ENCODE measurements around the gene SORCS2.

The SORCS2 gene

DNA sequence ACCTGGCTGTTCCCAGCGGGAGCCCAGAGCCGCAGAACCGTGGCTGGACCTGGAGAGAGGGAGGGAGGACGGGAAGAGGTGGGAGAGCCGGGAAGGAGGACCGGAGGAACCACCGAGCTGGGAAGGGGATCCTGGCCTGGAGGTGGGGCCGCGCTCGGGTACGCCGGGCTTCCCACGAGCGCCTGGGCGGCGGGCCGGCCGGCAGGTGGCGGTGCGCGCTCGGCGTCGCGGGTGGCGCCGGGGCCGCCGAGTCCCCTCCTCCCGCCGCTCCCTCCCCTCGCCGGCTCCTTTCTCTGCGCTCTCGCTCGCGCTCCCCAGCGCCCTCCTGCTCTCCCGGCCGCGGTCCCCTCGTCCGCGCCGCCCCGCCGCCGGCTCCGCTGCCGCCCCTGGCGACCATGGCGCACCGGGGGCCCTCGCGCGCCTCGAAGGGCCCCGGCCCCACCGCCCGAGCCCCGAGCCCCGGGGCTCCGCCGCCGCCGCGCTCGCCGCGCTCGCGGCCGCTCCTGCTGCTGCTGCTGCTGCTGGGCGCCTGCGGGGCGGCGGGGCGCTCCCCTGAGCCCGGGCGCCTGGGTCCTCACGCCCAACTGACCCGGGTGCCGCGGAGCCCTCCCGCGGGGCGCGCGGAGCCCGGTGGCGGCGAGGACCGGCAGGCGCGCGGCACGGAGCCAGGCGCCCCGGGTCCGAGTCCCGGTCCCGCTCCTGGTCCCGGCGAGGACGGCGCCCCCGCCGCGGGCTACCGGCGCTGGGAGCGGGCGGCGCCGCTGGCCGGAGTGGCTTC lies at the start of gene SORCS2:
SORCS2 (plus strand) TSS at position 287 of the 778 bp plus-strand sequence.
- in situ Hi-C loops (cut with MboI; ENCODE audit: low sequenced_read_pairs) = no loop called here

- in situ Hi-C loops (cut with MboI; ENCODE audit: low sequenced_read_pairs) = no loop called here
Measured at GRCh38 chr4:7144374-7145290, 47.7 kb upstream of the SORCS2 start.

GRCh38 chr4:7145291-7145934 lies 46.9 kb upstream of the SORCS2 start:
- in situ Hi-C loops (cut with MboI; ENCODE audit: low sequenced_read_pairs) = no loop called here

DNA sequence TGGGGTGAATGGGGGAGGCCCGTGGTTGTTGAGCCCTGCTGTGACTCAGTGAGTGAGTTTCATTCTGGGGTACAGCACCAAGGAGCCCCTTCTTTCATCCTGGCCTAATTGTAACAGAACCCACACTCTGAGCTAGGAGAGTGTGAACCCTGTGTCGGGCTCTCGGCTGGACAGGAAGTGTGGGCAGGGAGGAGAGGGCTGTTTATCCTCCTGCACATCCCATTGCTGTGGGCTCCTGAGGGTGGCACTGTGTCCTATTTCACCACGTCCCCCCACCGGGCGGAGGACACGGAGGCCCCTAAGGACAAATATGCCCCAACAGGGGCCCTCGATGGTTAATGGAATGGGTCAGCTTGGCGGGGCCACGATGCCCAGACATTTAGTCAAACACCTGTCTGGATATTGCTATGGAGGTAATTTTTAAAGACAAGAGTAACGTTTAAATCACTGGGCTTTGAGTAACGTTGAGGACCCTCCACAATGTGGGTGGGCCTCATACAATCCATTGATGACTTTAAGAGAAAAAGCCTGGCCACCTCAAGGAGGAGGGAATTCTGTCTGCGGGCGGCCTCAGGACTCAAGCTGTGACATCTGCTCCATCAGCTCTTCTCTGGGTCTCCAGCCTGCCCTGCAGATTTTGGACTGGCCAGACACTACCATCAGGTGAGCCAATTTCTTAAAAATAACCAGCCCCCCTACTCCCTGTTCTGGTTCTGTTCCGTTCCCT lies 46.1 kb upstream of the SORCS2 start:
- in situ Hi-C loops (cut with MboI; ENCODE audit: low sequenced_read_pairs) = no loop called here

GRCh38 chr4:7146786-7147115 lies 45.6 kb upstream of the SORCS2 start:
- in situ Hi-C loops (cut with MboI; ENCODE audit: low sequenced_read_pairs) = no loop called here

GRCh38 chr4:7147261-7147660 lies 45.1 kb upstream of the SORCS2 start:
- in situ Hi-C loops (cut with MboI; ENCODE audit: low sequenced_read_pairs) = no loop called here

DNA sequence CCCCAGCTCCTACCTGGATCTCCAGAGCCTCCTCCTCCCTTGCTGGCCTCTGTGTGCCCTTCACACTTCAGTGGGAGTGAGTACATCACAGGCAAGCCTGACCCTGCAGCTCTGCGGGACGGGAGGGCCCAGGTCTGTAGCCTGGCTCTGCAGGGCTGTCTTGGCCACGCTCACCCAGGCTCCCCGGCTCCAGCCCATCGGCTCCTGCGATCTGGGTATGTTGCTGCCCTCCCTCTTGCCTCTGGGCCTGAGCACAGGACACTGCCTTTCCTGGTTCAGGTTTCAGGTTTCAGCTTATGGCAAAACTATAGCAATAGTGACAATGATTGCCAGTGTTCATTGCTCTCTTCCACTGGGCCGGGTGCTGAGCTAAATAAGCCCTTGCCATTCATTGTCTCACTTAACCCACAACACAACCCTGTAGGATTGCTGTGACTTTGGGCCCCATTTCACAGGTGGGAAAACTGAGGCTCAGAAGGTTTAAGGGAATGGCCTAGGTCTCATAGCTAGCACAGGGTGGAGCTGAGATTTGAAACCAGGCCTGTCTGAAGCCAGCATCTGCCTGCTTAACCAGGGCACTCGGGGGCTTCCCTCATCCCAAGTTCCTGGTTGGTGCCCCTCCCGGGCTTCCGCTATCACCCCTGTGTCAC lies 44.6 kb upstream of the SORCS2 start:
- in situ Hi-C loops (cut with MboI; ENCODE audit: low sequenced_read_pairs) = no loop called here

GRCh38 chr4:7148337-7148736 lies 44.0 kb upstream of the SORCS2 start:
- in situ Hi-C loops (cut with MboI; ENCODE audit: low sequenced_read_pairs) = no loop called here

DNA sequence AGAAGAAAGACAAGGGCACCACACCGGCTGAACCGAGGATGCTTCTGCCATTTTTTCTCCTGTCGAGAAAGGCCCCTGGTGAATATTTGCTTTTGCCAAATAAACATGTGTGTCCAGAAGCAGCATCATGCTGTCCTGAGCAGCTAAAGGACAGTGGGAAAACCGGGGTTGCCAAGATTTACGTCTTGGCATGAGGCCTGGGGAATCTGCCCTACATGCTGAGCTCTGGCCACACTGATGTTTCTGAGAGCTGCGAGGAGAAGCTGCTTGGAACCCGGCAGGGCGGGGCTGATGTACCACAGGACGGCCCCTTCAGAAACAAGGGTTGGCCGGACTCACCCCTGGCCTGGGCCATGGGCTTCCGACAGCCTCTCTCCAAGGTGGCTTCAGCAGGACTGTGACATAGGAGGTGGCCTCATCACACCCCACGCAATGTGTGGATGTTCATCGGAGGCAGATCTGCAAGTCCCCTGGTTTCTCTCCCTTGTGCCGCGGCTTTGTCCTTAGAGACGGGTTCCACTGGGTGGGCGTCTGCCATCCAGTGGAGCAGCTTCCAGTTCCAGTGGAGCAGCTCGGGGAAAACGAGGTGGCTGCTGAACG lies 42.2 kb upstream of the SORCS2 start:
- in situ Hi-C loops (cut with MboI; ENCODE audit: low sequenced_read_pairs) = no loop called here

- in situ Hi-C loops (cut with MboI; ENCODE audit: low sequenced_read_pairs) = no loop called here
Measured at GRCh38 chr4:7151668-7152227, 40.6 kb upstream of the SORCS2 start.

DNA sequence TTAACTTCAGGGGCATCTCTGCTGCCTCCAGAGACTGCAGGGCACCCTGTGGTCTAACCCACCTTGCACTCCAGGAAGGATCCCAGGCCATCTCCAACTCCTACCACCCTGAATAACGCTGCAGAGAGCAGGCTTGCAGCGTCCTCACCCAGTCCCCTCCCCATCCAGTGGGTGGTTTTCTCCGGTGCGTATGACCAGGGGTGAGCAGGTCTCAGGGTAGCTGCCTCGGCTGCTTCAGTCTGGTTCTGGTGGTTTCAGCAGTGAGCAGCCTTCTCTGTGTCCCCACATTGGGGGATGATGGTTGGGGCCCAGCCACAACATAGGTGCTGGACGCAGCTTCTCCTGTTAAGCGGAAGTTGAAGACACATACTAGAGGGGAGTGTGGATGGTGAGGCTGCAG lies 38.6 kb upstream of the SORCS2 start:
- in situ Hi-C loops (cut with MboI; ENCODE audit: low sequenced_read_pairs) = no loop called here

DNA sequence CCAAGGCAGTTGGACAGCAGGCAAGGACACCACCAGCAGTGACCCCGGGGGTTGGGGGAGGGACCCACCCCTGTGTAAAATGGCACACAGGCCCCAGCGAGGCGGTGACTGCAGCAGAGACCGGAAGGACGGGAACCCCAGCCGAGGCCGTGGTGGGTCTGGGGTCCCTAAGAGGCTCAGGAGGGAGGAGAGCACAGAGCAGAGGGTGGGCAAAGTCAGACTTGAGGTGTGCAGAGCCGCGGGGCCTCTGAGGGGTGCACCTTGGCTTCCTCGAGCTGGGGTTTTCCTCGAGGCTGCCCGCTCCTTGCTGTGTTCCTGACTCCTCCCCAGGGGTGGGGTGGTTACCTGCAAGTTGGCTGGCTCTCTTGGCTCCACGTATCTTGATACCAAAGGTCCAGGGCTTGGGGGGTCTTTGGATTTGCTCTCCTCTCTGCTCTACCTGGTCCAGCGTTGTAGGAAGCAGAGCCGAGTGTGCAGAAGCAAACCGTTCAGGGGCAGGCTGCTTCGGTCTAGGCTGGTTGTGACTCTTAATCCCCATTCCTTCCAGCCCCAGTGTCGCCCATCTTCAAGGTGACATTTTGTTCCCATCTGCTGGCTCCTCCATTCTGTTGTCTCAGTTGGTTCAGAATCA lies 37.9 kb upstream of the SORCS2 start:
- in situ Hi-C loops (cut with MboI; ENCODE audit: low sequenced_read_pairs) = no loop called here

GRCh38 chr4:7155590-7156071 lies 36.7 kb upstream of the SORCS2 start:
- in situ Hi-C loops (cut with MboI; ENCODE audit: low sequenced_read_pairs) = no loop called here

GRCh38 chr4:7156328-7156727 lies 36.0 kb upstream of the SORCS2 start:
- in situ Hi-C loops (cut with MboI; ENCODE audit: low sequenced_read_pairs) = no loop called here

- in situ Hi-C loops (cut with MboI; ENCODE audit: low sequenced_read_pairs) = no loop called here
Measured at GRCh38 chr4:7156761-7157488, 35.4 kb upstream of the SORCS2 start.

GRCh38 chr4:7157666-7158065 lies 34.7 kb upstream of the SORCS2 start:
- in situ Hi-C loops (cut with MboI; ENCODE audit: low sequenced_read_pairs) = no loop called here

- in situ Hi-C loops (cut with MboI; ENCODE audit: low sequenced_read_pairs) = no loop called here
Measured at GRCh38 chr4:7158081-7158750, 34.1 kb upstream of the SORCS2 start.

- in situ Hi-C loops (cut with MboI; ENCODE audit: low sequenced_read_pairs) = no loop called here
Measured at GRCh38 chr4:7158991-7159390, 33.3 kb upstream of the SORCS2 start.
